Measurements from ENCODE around the gene DIP2C. TPM values are rescaled to one million over a fixed set of nuclear protein-coding genes. Genes with fewer than 3 reads are reported as not detected.

Gene DIP2C
- total RNA-seq, 1 donor from 2014 or later = 23.1 TPM

DNA sequence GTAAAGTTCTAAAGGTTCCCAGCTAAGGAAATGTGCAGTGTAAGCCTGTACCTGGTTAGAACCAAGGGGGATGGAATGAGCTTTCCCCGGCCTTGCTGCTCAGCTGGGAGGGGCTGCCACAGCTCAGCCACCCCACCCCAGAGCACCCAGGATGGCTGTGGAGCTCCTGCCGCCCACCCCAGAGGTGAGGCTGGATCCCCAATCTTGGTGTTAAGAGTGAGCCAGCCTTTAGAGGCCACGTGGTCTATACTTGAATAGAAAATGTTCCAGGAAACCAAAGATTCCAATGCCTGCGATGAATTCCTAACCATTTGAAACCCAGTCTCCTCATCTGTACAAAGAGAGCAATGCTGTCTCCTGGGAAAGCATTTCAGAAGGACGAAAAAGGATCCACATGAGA, 16.5 kb downstream of the DIP2C start:
- H3K4me1 Mint-ChIP-seq (ENCODE audit: unreplicated experiment) = peaks cover 7% of the 10 kb centered on the region
- peak; percentile 36 for DNase-seq (ENCODE audit: extremely low spot score, unreplicated experiment)
- peaks cover 8% of the 10 kb centered on the region for H3K36me3 Mint-ChIP-seq
- TF ChIP-seq, protein P1, sequence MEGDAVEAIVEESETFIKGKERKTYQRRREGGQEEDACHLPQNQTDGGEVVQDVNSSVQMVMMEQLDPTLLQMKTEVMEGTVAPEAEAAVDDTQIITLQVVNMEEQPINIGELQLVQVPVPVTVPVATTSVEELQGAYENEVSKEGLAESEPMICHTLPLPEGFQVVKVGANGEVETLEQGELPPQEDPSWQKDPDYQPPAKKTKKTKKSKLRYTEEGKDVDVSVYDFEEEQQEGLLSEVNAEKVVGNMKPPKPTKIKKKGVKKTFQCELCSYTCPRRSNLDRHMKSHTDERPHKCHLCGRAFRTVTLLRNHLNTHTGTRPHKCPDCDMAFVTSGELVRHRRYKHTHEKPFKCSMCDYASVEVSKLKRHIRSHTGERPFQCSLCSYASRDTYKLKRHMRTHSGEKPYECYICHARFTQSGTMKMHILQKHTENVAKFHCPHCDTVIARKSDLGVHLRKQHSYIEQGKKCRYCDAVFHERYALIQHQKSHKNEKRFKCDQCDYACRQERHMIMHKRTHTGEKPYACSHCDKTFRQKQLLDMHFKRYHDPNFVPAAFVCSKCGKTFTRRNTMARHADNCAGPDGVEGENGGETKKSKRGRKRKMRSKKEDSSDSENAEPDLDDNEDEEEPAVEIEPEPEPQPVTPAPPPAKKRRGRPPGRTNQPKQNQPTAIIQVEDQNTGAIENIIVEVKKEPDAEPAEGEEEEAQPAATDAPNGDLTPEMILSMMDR (conservative IDR thresholded peaks at IDR 0.05) = no peak
- no peak overlapping the region for H3K27ac Mint-ChIP-seq
- H3K4me3 Mint-ChIP-seq = no peak overlapping the region
- H3K9me3 Mint-ChIP-seq = peaks cover 13% of the 10 kb centered on the region
- no peaks in the 10 kb centered on the region for H3K27me3 Mint-ChIP-seq

DNA sequence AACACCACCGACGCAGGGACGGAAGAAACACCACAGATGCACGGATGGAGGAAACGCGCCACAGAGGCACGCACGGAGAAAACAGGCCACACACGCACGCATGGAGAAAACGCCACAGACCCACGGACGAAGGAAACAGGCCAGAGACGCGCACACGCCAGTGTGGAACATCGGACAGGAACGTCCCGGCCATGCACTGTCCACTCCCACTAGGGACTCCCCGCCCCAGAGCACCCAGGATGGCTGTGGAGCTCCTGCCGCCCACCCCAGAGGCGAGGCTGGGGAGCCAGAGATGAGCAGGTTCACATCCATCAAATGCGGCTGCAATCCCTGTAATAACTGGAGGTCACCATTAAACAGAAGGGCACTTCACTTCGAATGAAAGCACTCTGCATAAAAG, 17.3 kb downstream of the DIP2C start:
- H3K4me1 Mint-ChIP-seq (ENCODE audit: unreplicated experiment) = peaks cover 7% of the 10 kb centered on the region
- TF ChIP-seq, protein P1 (conservative IDR thresholded peaks at IDR 0.05) = no peak
- peaks cover 8% of the 10 kb centered on the region for H3K36me3 Mint-ChIP-seq
- H3K4me3 Mint-ChIP-seq = no peak overlapping the region
- H3K27me3 Mint-ChIP-seq = no peaks in the 10 kb centered on the region
- H3K9me3 Mint-ChIP-seq = peaks cover 13% of the 10 kb centered on the region
- DNase-seq (ENCODE audit: extremely low spot score, unreplicated experiment) = peak; percentile 37
- H3K27ac Mint-ChIP-seq = no peak overlapping the region

DNA sequence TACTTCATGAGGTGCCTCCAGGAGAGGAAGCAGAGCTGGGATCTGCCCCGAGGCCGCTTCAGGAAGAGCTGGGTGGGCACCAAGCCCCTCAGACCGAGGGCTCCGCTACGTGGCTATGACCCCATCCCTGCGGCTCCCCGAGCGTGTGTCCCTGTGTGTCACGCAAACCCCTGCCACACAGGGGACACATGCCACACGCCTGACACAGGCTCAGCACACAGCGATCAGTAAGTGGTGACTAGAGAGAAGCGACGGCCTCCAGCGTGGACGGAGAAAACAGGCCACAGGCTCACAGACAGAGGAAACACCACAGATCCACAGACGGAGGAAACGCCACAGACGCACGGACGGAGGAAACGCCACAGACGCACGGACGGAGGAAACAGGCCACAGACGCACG, 18.5 kb downstream of the DIP2C start:
- Mint-ChIP-seq H3K27ac (no peak overlapping the region), H3K4me3 (no peak overlapping the region), H3K36me3 (peaks cover 5% of the 10 kb centered on the region), H3K4me1 (ENCODE audit: unreplicated experiment) (peaks cover 7% of the 10 kb centered on the region), H3K27me3 (no peaks in the 10 kb centered on the region), H3K9me3 (peaks cover 11% of the 10 kb centered on the region)
- DNase-seq (ENCODE audit: extremely low spot score, unreplicated experiment) = peak; percentile 39
- TF ChIP-seq, protein P1 (conservative IDR thresholded peaks at IDR 0.05) = no peak

DNA sequence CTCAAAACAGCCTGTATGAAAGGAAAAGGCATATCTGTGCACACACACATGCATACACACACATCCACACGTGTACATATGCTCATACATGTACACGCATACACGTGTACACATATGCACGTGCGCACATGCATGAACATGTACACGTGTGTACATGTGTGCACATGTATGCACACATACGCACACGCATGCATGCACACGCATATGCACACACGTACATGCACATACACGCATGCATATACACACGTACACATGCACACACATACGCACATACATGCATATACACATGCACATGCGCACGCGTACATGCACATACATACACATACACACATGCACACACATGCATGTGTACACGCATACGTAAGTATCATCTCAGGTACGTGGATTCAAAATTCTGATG, 19.4 kb downstream of the DIP2C start:
- H3K4me1 Mint-ChIP-seq (ENCODE audit: unreplicated experiment) = peaks cover 7% of the 10 kb centered on the region
- no peaks in the 10 kb centered on the region for H3K27me3 Mint-ChIP-seq
- TF ChIP-seq, protein P1 (conservative IDR thresholded peaks at IDR 0.05) = no peak
- no peak overlapping the region for H3K4me3 Mint-ChIP-seq
- no peak overlapping the region for H3K27ac Mint-ChIP-seq
- peak; percentile 40 for DNase-seq (ENCODE audit: extremely low spot score, unreplicated experiment)
- H3K9me3 Mint-ChIP-seq = peaks cover 2% of the 10 kb centered on the region
- H3K36me3 Mint-ChIP-seq = no peaks in the 10 kb centered on the region

DNA sequence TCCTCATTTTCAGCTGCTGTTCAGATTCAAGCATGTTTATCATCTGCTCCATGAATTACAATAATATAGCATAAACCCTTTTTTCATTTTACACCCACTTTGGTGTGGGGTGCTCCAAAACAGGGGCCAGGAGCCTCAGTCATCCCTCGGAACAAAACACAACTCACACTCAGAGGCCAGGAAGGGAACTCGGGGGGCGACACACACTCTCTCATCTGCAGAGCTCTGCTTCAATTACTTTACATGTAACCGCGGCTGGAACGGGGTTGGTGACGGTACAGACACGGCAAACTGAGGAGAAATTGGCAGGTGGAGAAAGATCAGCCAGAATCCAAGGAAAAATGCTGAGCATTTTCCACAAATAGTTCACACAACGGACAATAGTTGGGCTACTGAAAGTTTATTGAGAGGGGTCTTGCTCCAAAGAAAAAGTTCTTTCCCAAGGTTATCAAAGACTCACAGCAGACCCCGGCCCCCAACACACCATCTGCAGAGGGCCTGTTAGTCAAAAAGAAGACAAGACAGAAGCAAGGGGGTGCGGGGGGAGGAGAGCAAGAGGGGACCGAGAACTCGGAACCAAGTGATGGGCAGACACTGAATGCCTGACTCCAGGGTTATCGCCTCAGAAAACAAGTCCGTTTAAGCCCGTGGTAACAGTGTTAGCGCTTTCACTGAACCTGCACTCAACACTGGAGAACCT, 20.5 kb downstream of the DIP2C start:
- Mint-ChIP-seq H3K27me3 (no peaks in the 10 kb centered on the region), H3K4me1 (ENCODE audit: unreplicated experiment) (peaks cover 7% of the 10 kb centered on the region), H3K36me3 (no peaks in the 10 kb centered on the region), H3K27ac (no peak overlapping the region), H3K9me3 (no peaks in the 10 kb centered on the region), H3K4me3 (no peak overlapping the region)
- TF ChIP-seq, protein P1 (conservative IDR thresholded peaks at IDR 0.05) = no peak
- DNase-seq (ENCODE audit: extremely low spot score, unreplicated experiment) = peak; percentile 53

All from type B pancreatic cell (in vitro differentiated cells).